Gastrocnemius medialis (tissue), 4 donors: ENCODE measurements around the gene SLC17A9. TPM values are rescaled to one million over a fixed set of nuclear protein-coding genes. Genes with fewer than 3 reads are reported as not detected.
"Not testable (repeated sequence)": the region's sequence is repeated elsewhere in the genome, so short reads cannot be mapped to it uniquely, and the experiment has no call there.

Experiments
- ATAC-seq, 2 donors: fragments of 150-250 bp; one replicate each; pipeline ENCODE4 v1.9.1; 2016
- DNase-seq, 2 donors: peaks; one replicate each; pipeline ENCODE4 v3.0.0-alpha.2; 2019
- H3K27ac ChIP-seq, 4 donors: fragments of 200-600 bp; sonication (generic); 1 replicate in 1 of 4; 2 replicates in 3 of 4; pipeline ENCODE4 v1.5.1; 2016 to 2018; ENCODE audit warnings: mild to moderate bottlenecking in 2 of 4, moderate library complexity in 1 of 4
- H3K27me3 ChIP-seq, 3 donors: fragments of 200-600 bp; sonication (generic) in 2 of 3; 1 replicate in 1 of 3; 2 replicates in 2 of 3; pipeline versions ENCODE4 v1.5.1 to v1.6.0; 2016 to 2019; ENCODE audit warnings: mild to moderate bottlenecking in 1 of 3, moderate library complexity in 1 of 3
- H3K36me3 ChIP-seq, 2 donors: fragments of 200-600 bp; sonication (generic) in 1 of 2; one replicate each; pipeline ENCODE4 v1.5.1; 2017 to 2018
- H3K4me1 ChIP-seq, 2 donors: fragments of 200-600 bp; sonication (generic) in 1 of 2; one replicate each; pipeline ENCODE4 v1.5.1; 2016 to 2017; ENCODE audit warnings: mild to moderate bottlenecking in 2 of 2
- H3K4me3 ChIP-seq, 4 donors: fragments of 200-600 bp; sonication (generic) in 3 of 4; 1 replicate in 1 of 4; 2 replicates in 3 of 4; pipeline ENCODE4 v1.5.1; 2016 to 2019; ENCODE audit warnings: mild to moderate bottlenecking in 2 of 4
- H3K9me3 ChIP-seq, 3 donors: fragments of 200-600 bp; sonication (generic) in 2 of 3; 1 replicate in 1 of 3; 2 replicates in 2 of 3; pipeline ENCODE4 v1.5.1; 2016 to 2019
- POLR2A ChIP-seq, 2 donors: fragments of 450-650 bp; IDR thresholded peaks; one replicate each; pipeline ENCODE4 v1.6.1; 2017; ENCODE audit warnings: antibody characterized with exemption in 2 of 2, mild to moderate bottlenecking in 2 of 2, moderate library complexity in 2 of 2
- in situ Hi-C, 4 donors: fragments of 200-750 bp; cut with MboI; loops; one replicate each; pipeline versions ENCODE4 v1.15.0 to v1.8.0; 2017; ENCODE audit warnings: low sequenced_read_pairs in 4 of 4
- intact Hi-C: fragments of 100-400 bp; cut with DNase I; formaldehyde crosslinking; loops from one replicate; pipeline ENCODE4 v1.15.1; 2023; ENCODE audit warnings: low total_unique reads
- total RNA-seq, 4 donors: library from RNA; depleted of rRNA; stranded (reverse); fragments of >200 nt; gene quantifications; one replicate each; pipeline versions ENCODE4 v1.1.0 to v1.2.3, GENCODE V29; 2016
- TF ChIP-seq, protein P1 (sequence below), 5 experiments: fragments of 450-650 bp in 3 of 5; fragments of 200-600 bp in 2 of 5; sonication (generic) in 2 of 5; IDR thresholded peaks in 4 of 5; conservative IDR thresholded peaks in 1 of 5; 1 replicate in 4 of 5; 2 replicates in 1 of 5; pipeline ENCODE4 v1.5.1; 2016 to 2019; ENCODE audit warnings: antibody characterized with exemption in 5 of 5, mild to moderate bottlenecking in 3 of 5, moderate library complexity in 3 of 5

Gene SLC17A9
- total RNA-seq, 4 donors from 2014 or later: 0.55 to 2.4 (median 1.2) TPM

DNA sequence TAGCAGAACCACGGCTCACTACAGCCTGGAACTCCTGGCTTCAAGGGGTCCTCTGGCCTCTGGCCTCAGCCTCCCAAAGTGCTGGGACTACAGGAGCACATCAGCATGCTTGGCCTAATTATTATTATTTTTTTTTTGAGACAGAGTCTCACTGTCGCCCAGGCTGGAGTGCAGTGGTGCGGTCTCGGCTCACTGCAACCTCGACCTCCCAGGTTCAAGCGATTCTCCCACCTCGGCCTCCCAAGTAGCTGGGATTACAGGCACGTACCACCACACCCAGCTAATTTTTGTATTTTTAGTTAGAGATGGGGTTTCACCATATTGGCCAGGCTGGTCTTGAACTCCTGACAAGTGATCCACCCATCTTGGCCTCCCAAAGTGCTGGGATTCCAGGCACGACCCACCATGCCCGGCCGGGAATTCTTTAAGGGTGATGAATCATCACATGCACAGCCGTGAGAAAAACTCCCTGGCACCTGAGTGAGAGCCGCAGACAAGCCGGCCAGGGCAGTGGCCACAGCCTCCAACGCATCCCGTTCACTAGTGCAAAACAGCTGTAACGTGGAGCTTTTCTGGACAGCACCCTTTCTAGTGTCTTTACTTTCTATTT, 29.3 kb upstream of the SLC17A9 start:
- ATAC-seq: peak; percentile 30 to 42
- H3K4me1 ChIP-seq: peaks cover 85 to 87% of the 10 kb centered on the region in 2 donors
- H3K9me3 ChIP-seq, in situ Hi-C loops, H3K27me3 ChIP-seq, H3K36me3 ChIP-seq, intact Hi-C loops: not testable (repeated sequence)
- peak in 1 of 2 donors; percentile 74 for DNase-seq
- TF ChIP-seq POLR2A (IDR thresholded peaks at IDR 0.05): peak; percentile 53 to 60
- peak overlapping the region; percentile 91 to 98 (median 94) for H3K27ac ChIP-seq
- H3K4me3 ChIP-seq: peak overlapping the region in 3 of 4 donors; percentile 82 to 94 (median 85)

DNA sequence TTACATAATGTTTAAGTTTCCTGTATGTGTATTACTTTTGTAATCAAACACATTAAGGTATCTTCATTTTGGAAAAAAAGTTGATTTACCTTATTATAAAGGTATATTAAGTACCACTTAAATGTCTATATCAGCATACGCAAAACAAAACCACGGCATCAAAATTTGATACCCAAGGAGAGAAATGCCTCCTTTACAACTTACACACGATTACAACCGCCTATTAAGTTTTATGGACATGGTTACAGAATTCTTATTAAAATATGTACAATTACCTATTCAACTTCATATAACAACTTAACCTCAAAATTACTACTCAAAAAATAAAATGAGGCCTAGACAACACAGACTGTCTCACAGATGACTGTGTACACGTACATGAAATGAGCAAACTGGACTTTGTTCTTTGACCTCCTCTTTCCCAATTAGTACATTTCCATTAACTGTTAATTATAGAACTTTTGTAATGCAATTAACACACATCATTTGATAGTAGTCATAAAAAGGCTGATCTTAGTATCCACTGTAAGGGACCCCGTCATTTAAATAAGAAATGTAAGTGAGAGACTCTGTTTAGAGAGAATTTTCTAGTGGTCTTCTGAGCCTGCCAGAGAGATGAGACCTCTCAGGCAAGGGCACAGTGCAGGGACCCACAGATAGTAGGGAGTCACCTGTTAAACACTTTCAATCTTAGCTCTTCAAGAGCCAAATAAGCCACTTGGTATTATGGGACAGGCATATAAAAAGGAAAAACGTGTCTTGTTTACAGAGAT, 28.7 kb upstream of the SLC17A9 start:
- TF ChIP-seq POLR2A (IDR thresholded peaks at IDR 0.05): no peak
- TF ChIP-seq, protein P1, sequence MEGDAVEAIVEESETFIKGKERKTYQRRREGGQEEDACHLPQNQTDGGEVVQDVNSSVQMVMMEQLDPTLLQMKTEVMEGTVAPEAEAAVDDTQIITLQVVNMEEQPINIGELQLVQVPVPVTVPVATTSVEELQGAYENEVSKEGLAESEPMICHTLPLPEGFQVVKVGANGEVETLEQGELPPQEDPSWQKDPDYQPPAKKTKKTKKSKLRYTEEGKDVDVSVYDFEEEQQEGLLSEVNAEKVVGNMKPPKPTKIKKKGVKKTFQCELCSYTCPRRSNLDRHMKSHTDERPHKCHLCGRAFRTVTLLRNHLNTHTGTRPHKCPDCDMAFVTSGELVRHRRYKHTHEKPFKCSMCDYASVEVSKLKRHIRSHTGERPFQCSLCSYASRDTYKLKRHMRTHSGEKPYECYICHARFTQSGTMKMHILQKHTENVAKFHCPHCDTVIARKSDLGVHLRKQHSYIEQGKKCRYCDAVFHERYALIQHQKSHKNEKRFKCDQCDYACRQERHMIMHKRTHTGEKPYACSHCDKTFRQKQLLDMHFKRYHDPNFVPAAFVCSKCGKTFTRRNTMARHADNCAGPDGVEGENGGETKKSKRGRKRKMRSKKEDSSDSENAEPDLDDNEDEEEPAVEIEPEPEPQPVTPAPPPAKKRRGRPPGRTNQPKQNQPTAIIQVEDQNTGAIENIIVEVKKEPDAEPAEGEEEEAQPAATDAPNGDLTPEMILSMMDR (IDR thresholded peaks at IDR 0.05 in 4 of 5, conservative IDR thresholded peaks at IDR 0.05 in 1 of 5): no peak
- no peaks in the 10 kb centered on the region for H3K36me3 ChIP-seq
- intact Hi-C loops (no loop called here), in situ Hi-C loops (no loop called here)
- H3K4me1 ChIP-seq: peaks cover 81 to 86% of the 10 kb centered on the region in 2 donors
- peak overlapping the region; percentile 91 to 98 (median 94) for H3K27ac ChIP-seq
- DNase-seq (no peak), ATAC-seq (no peak)
- no peaks in the 10 kb centered on the region for H3K27me3 ChIP-seq
- no peaks in the 10 kb centered on the region for H3K9me3 ChIP-seq
- peak overlapping the region; percentile 82 to 94 (median 86) for H3K4me3 ChIP-seq

DNA sequence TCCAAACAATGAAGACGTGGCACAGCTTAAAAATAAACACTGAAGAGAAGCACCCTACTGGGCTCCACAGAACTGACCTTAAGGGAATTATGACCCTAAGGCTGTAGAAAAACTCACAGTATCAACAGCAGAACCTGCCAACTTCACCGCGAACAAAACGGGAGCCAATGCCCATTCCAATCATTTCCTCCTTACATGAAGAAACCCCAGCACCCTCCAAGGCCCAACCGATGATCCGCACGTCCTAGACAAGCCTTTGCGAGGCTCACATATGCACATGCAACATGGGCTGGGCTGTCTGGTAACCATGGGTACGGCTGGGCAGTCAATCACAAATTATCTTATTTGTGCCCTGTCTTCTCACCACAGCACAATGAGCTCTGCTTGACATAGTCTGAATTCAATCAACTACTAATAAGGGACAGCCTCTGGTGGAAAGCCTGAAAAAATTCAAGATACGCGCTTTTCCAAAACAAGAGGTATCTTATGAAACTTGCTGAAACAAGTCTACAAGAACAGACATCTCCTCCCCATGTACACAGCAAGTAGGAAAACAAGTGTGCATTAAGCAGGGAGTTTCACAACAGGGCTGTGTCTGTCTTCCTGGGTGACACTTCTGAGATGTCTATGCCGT, 27.9 kb upstream of the SLC17A9 start:
- Histone ChIP-seq H3K36me3 (no peaks in the 10 kb centered on the region), H3K27ac (peak overlapping the region; percentile 91 to 98 (median 94)), H3K4me1 (peaks cover 78 to 85% of the 10 kb centered on the region in 2 donors), H3K9me3 (no peaks in the 10 kb centered on the region), H3K27me3 (no peaks in the 10 kb centered on the region), H3K4me3 (peak overlapping the region; percentile 82 to 94 (median 86))
- ATAC-seq: peak in 1 of 2 donors; percentile 20
- in situ Hi-C loops (no loop called here), intact Hi-C loops (loop anchor here (5.0 kb wide), 1 partner anchor 132 kb away; no protein-coding TSS in a partner anchor)
- DNase-seq: no peak
- TF ChIP-seq POLR2A (IDR thresholded peaks at IDR 0.05): no peak
- TF ChIP-seq, protein P1 (IDR thresholded peaks at IDR 0.05 in 4 of 5, conservative IDR thresholded peaks at IDR 0.05 in 1 of 5): no peak

DNA sequence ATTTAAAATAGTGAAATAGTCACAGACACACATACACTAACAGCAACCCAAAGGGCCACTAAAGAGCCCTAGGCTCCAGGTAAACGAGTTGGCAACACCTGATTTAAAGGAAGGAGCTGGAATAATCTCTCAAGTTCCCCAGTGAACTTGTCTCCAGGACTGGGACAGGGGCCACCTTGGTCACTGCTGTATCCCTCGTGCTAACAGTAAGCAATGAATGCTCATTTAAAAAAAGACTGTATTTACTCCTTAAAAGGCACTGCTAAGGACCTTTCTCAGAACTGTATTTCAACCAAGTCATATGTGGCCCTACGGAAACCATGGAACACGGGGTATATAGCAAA, 27.5 kb upstream of the SLC17A9 start:
- H3K9me3 ChIP-seq: no peaks in the 10 kb centered on the region
- peaks cover 78 to 85% of the 10 kb centered on the region in 2 donors for H3K4me1 ChIP-seq
- intact Hi-C loops (loop anchor here (5.0 kb wide), 1 partner anchor 133 kb away; no protein-coding TSS in a partner anchor), in situ Hi-C loops (no loop called here)
- DNase-seq: no peak
- ATAC-seq: peak in 1 of 2 donors; percentile 25
- no peaks in the 10 kb centered on the region for H3K36me3 ChIP-seq
- H3K27ac ChIP-seq: peak overlapping the region; percentile 91 to 98 (median 94)
- peak overlapping the region; percentile 82 to 94 (median 86) for H3K4me3 ChIP-seq
- TF ChIP-seq POLR2A (IDR thresholded peaks at IDR 0.05): peak in 1 of 2 donors; percentile 9
- TF ChIP-seq, protein P1 (IDR thresholded peaks at IDR 0.05 in 4 of 5, conservative IDR thresholded peaks at IDR 0.05 in 1 of 5): no peak
- H3K27me3 ChIP-seq: no peaks in the 10 kb centered on the region
